ENCODE measurements around the gene UCK2.

Gene UCK2

GRCh38 chr1:165865633-165866340, 38.4 kb downstream of the UCK2 start:
- DNase-seq (ENCODE audit: low spot score), result no peak
- in situ Hi-C loops (cut with MboI; ENCODE audit: low sequenced_read_pairs, unreplicated experiment), result no loop called here
- no peak for TF ChIP-seq CTCF (IDR thresholded peaks at IDR 0.05; ENCODE audit: borderline replicate concordance, control extremely low read depth, extremely low read depth, insufficient read depth, missing control alignments)

GRCh38 chr1:165869343-165869742, 41.9 kb downstream of the UCK2 start:
- no peak for TF ChIP-seq CTCF (IDR thresholded peaks at IDR 0.05; ENCODE audit: borderline replicate concordance, control extremely low read depth, extremely low read depth, insufficient read depth, missing control alignments)
- in situ Hi-C loops (cut with MboI; ENCODE audit: low sequenced_read_pairs, unreplicated experiment), result no loop called here
- no peak for DNase-seq (ENCODE audit: low spot score)

- peak; percentile 54 for TF ChIP-seq CTCF (IDR thresholded peaks at IDR 0.05; ENCODE audit: borderline replicate concordance, control extremely low read depth, extremely low read depth, insufficient read depth, missing control alignments)
- no peak for DNase-seq (ENCODE audit: low spot score)
- in situ Hi-C loops (cut with MboI; ENCODE audit: low sequenced_read_pairs, unreplicated experiment), result no loop called here
These were observed 44.1 kb downstream of the UCK2 start for GRCh38 chr1:165871311-165872067.

- no peak for TF ChIP-seq CTCF (IDR thresholded peaks at IDR 0.05; ENCODE audit: borderline replicate concordance, control extremely low read depth, extremely low read depth, insufficient read depth, missing control alignments)
- in situ Hi-C loops (cut with MboI; ENCODE audit: low sequenced_read_pairs, unreplicated experiment), result no loop called here
- no peak for DNase-seq (ENCODE audit: low spot score)
These were observed 46.1 kb downstream of the UCK2 start for GRCh38 chr1:165873481-165873880.

GRCh38 chr1:165874643-165875042, 47.2 kb downstream of the UCK2 start:
- TF ChIP-seq CTCF (IDR thresholded peaks at IDR 0.05; ENCODE audit: borderline replicate concordance, control extremely low read depth, extremely low read depth, insufficient read depth, missing control alignments), result no peak
- DNase-seq (ENCODE audit: low spot score), result no peak
- in situ Hi-C loops (cut with MboI; ENCODE audit: low sequenced_read_pairs, unreplicated experiment), result no loop called here

- in situ Hi-C loops (cut with MboI; ENCODE audit: low sequenced_read_pairs, unreplicated experiment), result no loop called here
These were observed 47.8 kb downstream of the UCK2 start for GRCh38 chr1:165875171-165875570.

More at GRCh38 chr1:165875171-165875570, 47.8 kb downstream of the UCK2 start:
- no peak for TF ChIP-seq CTCF (IDR thresholded peaks at IDR 0.05; ENCODE audit: borderline replicate concordance, control extremely low read depth, extremely low read depth, insufficient read depth, missing control alignments)
- DNase-seq (ENCODE audit: low spot score), result no peak

Measured in GM13976 (cell line).